Measurements from ENCODE around the gene S100Z.
A peak's percentile ranks its signal among the peaks of the same experiment; 100 is the strongest.
"Not testable (repeated sequence)": the region's sequence is repeated elsewhere in the genome, so short reads cannot be mapped to it uniquely, and the experiment has no call there.

S100Z gene

GRCh38 chr5:76831110-76831452 is 18.7 kb upstream of the S100Z start:
- no peak for DNase-seq

- DNase-seq: no peak
Observed at GRCh38 chr5:76836181-76836580, 13.6 kb upstream of the S100Z start.

- DNase-seq: no peak
Observed at GRCh38 chr5:76836585-76836984, 13.2 kb upstream of the S100Z start.

GRCh38 chr5:76838481-76839261 is 11.1 kb upstream of the S100Z start:
- DNase-seq: no peak

GRCh38 chr5:76841361-76841760 is 8.5 kb upstream of the S100Z start:
- DNase-seq: no peak

- no peak for DNase-seq
Observed at GRCh38 chr5:76845890-76846289, 3.9 kb upstream of the S100Z start.

GRCh38 chr5:76850543-76851145 is 830 bp downstream of the S100Z start:
- no peak for DNase-seq

GRCh38 chr5:76851728-76852369 is 2.0 kb downstream of the S100Z start:
- DNase-seq: no peak

- DNase-seq: no peak
Observed at GRCh38 chr5:76852772-76853171, 3.0 kb downstream of the S100Z start.

- not testable (repeated sequence) for DNase-seq
Observed at GRCh38 chr5:76853741-76854140, 3.9 kb downstream of the S100Z start.

GRCh38 chr5:76854644-76855043 is 4.8 kb downstream of the S100Z start:
- DNase-seq: no peak

- DNase-seq: not testable (repeated sequence)
Observed at GRCh38 chr5:76855501-76855900, 5.7 kb downstream of the S100Z start.

- DNase-seq: no peak
Observed at GRCh38 chr5:76855961-76856360, 6.1 kb downstream of the S100Z start.

- not testable (repeated sequence) for DNase-seq
Observed at GRCh38 chr5:76856800-76857199, 7.0 kb downstream of the S100Z start.

- no peak for DNase-seq
Observed at GRCh38 chr5:76859591-76860247, 9.9 kb downstream of the S100Z start.

GRCh38 chr5:76861612-76862011 is 11.8 kb downstream of the S100Z start:
- no peak for DNase-seq

- no peak for DNase-seq
Observed at GRCh38 chr5:76863001-76863400, 13.2 kb downstream of the S100Z start.

GRCh38 chr5:76866503-76866902 is 16.7 kb downstream of the S100Z start:
- no peak for DNase-seq

- DNase-seq: no peak
Observed at GRCh38 chr5:76867038-76867437, 17.2 kb downstream of the S100Z start.

- DNase-seq: peak; percentile 6 to 72
Observed at GRCh38 chr5:76867827-76868693, 18.2 kb downstream of the S100Z start.

GRCh38 chr5:76870046-76870445 is 20.2 kb downstream of the S100Z start:
- no peak for DNase-seq

- DNase-seq: no peak
Observed at GRCh38 chr5:76874088-76874581, 24.3 kb downstream of the S100Z start.
